Measurements from ENCODE around the gene MSGN1. TPM values are rescaled to one million over a fixed set of nuclear protein-coding genes. Genes with fewer than 3 reads are reported as not detected.

The MSGN1 gene
- total RNA-seq, 1 experiment from 2014 or later: not detected

- Histone ChIP-seq H3K4me1 (replicated peaks; ENCODE audit: insufficient read depth) (no peaks in the 10 kb centered on the region), H3K27ac (no peak overlapping the region), H3K4me2 (no peak overlapping the region), H3K4me3 (no peak overlapping the region), H4K20me1 (ENCODE audit: insufficient read depth) (no peaks in the 10 kb centered on the region), H3K79me2 (ENCODE audit: low read depth) (no peaks in the 10 kb centered on the region), H2AFZ (no peak overlapping the region), H3K9me3 (ENCODE audit: insufficient read depth, low read depth) (no peaks in the 10 kb centered on the region), H3K36me3 (ENCODE audit: low read depth) (no peaks in the 10 kb centered on the region), H3F3A (ENCODE audit: insufficient read depth, low read depth) (no peaks in the 10 kb centered on the region), H3K9me2 (ENCODE audit: insufficient read depth) (no peaks in the 10 kb centered on the region), H3K27me3 (ENCODE audit: insufficient read depth, low read depth) (peaks cover 5% of the 10 kb centered on the region; the same call in 1 of the 2 replicates)
- CTCF ChIA-PET: no interaction called here
- TF ChIP-seq, protein P1, sequence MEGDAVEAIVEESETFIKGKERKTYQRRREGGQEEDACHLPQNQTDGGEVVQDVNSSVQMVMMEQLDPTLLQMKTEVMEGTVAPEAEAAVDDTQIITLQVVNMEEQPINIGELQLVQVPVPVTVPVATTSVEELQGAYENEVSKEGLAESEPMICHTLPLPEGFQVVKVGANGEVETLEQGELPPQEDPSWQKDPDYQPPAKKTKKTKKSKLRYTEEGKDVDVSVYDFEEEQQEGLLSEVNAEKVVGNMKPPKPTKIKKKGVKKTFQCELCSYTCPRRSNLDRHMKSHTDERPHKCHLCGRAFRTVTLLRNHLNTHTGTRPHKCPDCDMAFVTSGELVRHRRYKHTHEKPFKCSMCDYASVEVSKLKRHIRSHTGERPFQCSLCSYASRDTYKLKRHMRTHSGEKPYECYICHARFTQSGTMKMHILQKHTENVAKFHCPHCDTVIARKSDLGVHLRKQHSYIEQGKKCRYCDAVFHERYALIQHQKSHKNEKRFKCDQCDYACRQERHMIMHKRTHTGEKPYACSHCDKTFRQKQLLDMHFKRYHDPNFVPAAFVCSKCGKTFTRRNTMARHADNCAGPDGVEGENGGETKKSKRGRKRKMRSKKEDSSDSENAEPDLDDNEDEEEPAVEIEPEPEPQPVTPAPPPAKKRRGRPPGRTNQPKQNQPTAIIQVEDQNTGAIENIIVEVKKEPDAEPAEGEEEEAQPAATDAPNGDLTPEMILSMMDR (conservative IDR thresholded peaks at IDR 0.05): no peak
- TF ChIP-seq EZH2 (IDR thresholded peaks at IDR 0.05; ENCODE audit: low read depth): no peak
- POLR2A ChIA-PET (ENCODE audit: unreplicated experiment): no interaction called here
- intact Hi-C loops (cut with micrococcal nuclease; ENCODE audit: unreplicated experiment): no loop called here
- BruUV-seq (replicated peaks): no TSS peak
- peak in 1 of 2 experiments; percentile 12 for DNase-seq
These were observed 15.4 kb upstream of the MSGN1 start for GRCh38 chr2:17800693-17801458.

- Histone ChIP-seq H3F3A (ENCODE audit: insufficient read depth, low read depth) (no peaks in the 10 kb centered on the region), H3K79me2 (ENCODE audit: low read depth) (no peaks in the 10 kb centered on the region), H3K9me3 (ENCODE audit: insufficient read depth, low read depth) (no peaks in the 10 kb centered on the region), H3K27me3 (ENCODE audit: insufficient read depth, low read depth) (peaks cover 4% of the 10 kb centered on the region; the same call in 1 of the 2 replicates), H3K4me1 (replicated peaks; ENCODE audit: insufficient read depth) (no peaks in the 10 kb centered on the region), H3K36me3 (ENCODE audit: low read depth) (no peaks in the 10 kb centered on the region), H3K4me3 (no peak overlapping the region), H2AFZ (no peak overlapping the region), H3K27ac (no peak overlapping the region), H3K9me2 (ENCODE audit: insufficient read depth) (no peaks in the 10 kb centered on the region), H4K20me1 (ENCODE audit: insufficient read depth) (no peaks in the 10 kb centered on the region), H3K4me2 (no peak overlapping the region)
- no TSS peak for BruUV-seq (replicated peaks)
- TF ChIP-seq, protein P1 (conservative IDR thresholded peaks at IDR 0.05): no peak
- no peak for TF ChIP-seq EZH2 (IDR thresholded peaks at IDR 0.05; ENCODE audit: low read depth)
- POLR2A ChIA-PET (ENCODE audit: unreplicated experiment): no interaction called here
- intact Hi-C loops (cut with micrococcal nuclease; ENCODE audit: unreplicated experiment): no loop called here
- CTCF ChIA-PET: interaction anchor here (0.6 kb wide), 1 partner anchor 522 kb away, joined by 3 read pairs; no protein-coding TSS in a partner anchor
- no peak for DNase-seq
These were observed 12.8 kb upstream of the MSGN1 start for GRCh38 chr2:17803497-17803896.

GRCh38 chr2:17804358-17804757, 11.9 kb upstream of the MSGN1 start:
- no peak for TF ChIP-seq EZH2 (IDR thresholded peaks at IDR 0.05; ENCODE audit: low read depth)
- TF ChIP-seq, protein P1 (conservative IDR thresholded peaks at IDR 0.05): no peak

More at GRCh38 chr2:17804358-17804757, 11.9 kb upstream of the MSGN1 start:
- no peak for DNase-seq
- Histone ChIP-seq H3K9me2 (ENCODE audit: insufficient read depth) (no peaks in the 10 kb centered on the region), H3F3A (ENCODE audit: insufficient read depth, low read depth) (no peaks in the 10 kb centered on the region), H3K4me3 (no peak overlapping the region), H3K36me3 (ENCODE audit: low read depth) (no peaks in the 10 kb centered on the region), H2AFZ (no peak overlapping the region), H4K20me1 (ENCODE audit: insufficient read depth) (no peaks in the 10 kb centered on the region), H3K27ac (no peak overlapping the region), H3K4me2 (no peak overlapping the region), H3K27me3 (ENCODE audit: insufficient read depth, low read depth) (no peaks in the 10 kb centered on the region; the same call in 1 of the 2 replicates), H3K79me2 (ENCODE audit: low read depth) (no peaks in the 10 kb centered on the region), H3K9me3 (ENCODE audit: insufficient read depth, low read depth) (no peaks in the 10 kb centered on the region), H3K4me1 (replicated peaks; ENCODE audit: insufficient read depth) (no peaks in the 10 kb centered on the region)
- intact Hi-C loops (cut with micrococcal nuclease; ENCODE audit: unreplicated experiment): no loop called here
- CTCF ChIA-PET: no interaction called here
- POLR2A ChIA-PET (ENCODE audit: unreplicated experiment): no interaction called here
- BruUV-seq (replicated peaks): no TSS peak

All from PC-9 (cell line).